ENCODE results near the gene ATAD5. TPM values are rescaled to one million over a fixed set of nuclear protein-coding genes. Genes with fewer than 3 reads are reported as not detected.

Gene ATAD5
- total RNA-seq, 1 donor from 2014 or later: under 0.01 TPM

GRCh38 chr17:30838202-30838807 lies 6.5 kb downstream of the ATAD5 start:
- DNase-seq (ENCODE audit: low spot score in 2 of 2): no peak
- Histone ChIP-seq H3K36me3 (no peaks in the 10 kb centered on the region), H3K27me3 (no peaks in the 10 kb centered on the region), H3K27ac (no peak overlapping the region), H3K9me3 (no peaks in the 10 kb centered on the region), H3K4me1 (no peaks in the 10 kb centered on the region), H3K4me3 (no peak overlapping the region)
- intact Hi-C loops (cut with DNase I): no loop called here
- TF ChIP-seq CTCF (IDR thresholded peaks at IDR 0.05): no peak

- DNase-seq (ENCODE audit: low spot score in 2 of 2): no peak
- Histone ChIP-seq H3K27ac (no peak overlapping the region), H3K9me3 (no peaks in the 10 kb centered on the region), H3K4me3 (no peak overlapping the region), H3K36me3 (no peaks in the 10 kb centered on the region), H3K4me1 (no peaks in the 10 kb centered on the region), H3K27me3 (no peaks in the 10 kb centered on the region)
- intact Hi-C loops (cut with DNase I): no loop called here
- no peak for TF ChIP-seq CTCF (IDR thresholded peaks at IDR 0.05)
Observed at GRCh38 chr17:30840771-30841170, 9.0 kb downstream of the ATAD5 start.

- no peak overlapping the region for H3K4me3 ChIP-seq
- no peaks in the 10 kb centered on the region for H3K27me3 ChIP-seq
- DNase-seq (ENCODE audit: low spot score in 2 of 2): no peak
- TF ChIP-seq CTCF (IDR thresholded peaks at IDR 0.05): no peak
- H3K4me1 ChIP-seq: no peaks in the 10 kb centered on the region
- peaks cover 0 to 2% of the 10 kb centered on the region in 2 donors for H3K36me3 ChIP-seq
- no peak overlapping the region for H3K27ac ChIP-seq
- intact Hi-C loops (cut with DNase I): no loop called here
- H3K9me3 ChIP-seq: no peaks in the 10 kb centered on the region
Observed at GRCh38 chr17:30848021-30848420, 16.3 kb downstream of the ATAD5 start.

GRCh38 chr17:30854146-30854545 lies 22.4 kb downstream of the ATAD5 start:
- Histone ChIP-seq H3K27ac (no peak overlapping the region), H3K9me3 (no peaks in the 10 kb centered on the region), H3K4me1 (no peaks in the 10 kb centered on the region), H3K27me3 (no peaks in the 10 kb centered on the region), H3K4me3 (no peak overlapping the region), H3K36me3 (no peaks in the 10 kb centered on the region)
- no peak for DNase-seq (ENCODE audit: low spot score in 2 of 2)
- intact Hi-C loops (cut with DNase I): no loop called here
- TF ChIP-seq CTCF (IDR thresholded peaks at IDR 0.05): no peak

GRCh38 chr17:30858556-30859250 lies 26.9 kb downstream of the ATAD5 start:
- intact Hi-C loops (cut with DNase I): no loop called here
- Histone ChIP-seq H3K9me3 (no peaks in the 10 kb centered on the region), H3K4me3 (no peak overlapping the region), H3K27me3 (no peaks in the 10 kb centered on the region), H3K4me1 (no peaks in the 10 kb centered on the region), H3K27ac (no peak overlapping the region), H3K36me3 (no peaks in the 10 kb centered on the region)
- TF ChIP-seq CTCF (IDR thresholded peaks at IDR 0.05): no peak
- no peak for DNase-seq (ENCODE audit: low spot score in 2 of 2)

Data from ascending aorta (tissue), 2 donors.